Mammary epithelial cell (primary cell): Measurements from ENCODE around the gene MEP1B.

ENCODE experiments used
- EZH2 ChIP-seq: IDR thresholded peaks from 2 replicates; pipeline ENCODE4 v1.6.1; 2012; ENCODE audit warnings: low read length, inconsistent platforms, borderline replicate concordance
- TF ChIP-seq, protein P1 (sequence below), 2 donors: IDR thresholded peaks in 1 of 2; conservative IDR thresholded peaks in 1 of 2; 2 replicates each; pipeline ENCODE4 v1.5.1; 2011 to 2012; ENCODE audit warnings: inconsistent platforms in 2 of 2, low read length in 2 of 2, mild to moderate bottlenecking in 2 of 2, control low read depth in 1 of 2, low read depth in 1 of 2; ENCODE audit not compliant: insufficient read depth in 1 of 2; ENCODE audit errors: extremely low read depth in 1 of 2

DNA sequence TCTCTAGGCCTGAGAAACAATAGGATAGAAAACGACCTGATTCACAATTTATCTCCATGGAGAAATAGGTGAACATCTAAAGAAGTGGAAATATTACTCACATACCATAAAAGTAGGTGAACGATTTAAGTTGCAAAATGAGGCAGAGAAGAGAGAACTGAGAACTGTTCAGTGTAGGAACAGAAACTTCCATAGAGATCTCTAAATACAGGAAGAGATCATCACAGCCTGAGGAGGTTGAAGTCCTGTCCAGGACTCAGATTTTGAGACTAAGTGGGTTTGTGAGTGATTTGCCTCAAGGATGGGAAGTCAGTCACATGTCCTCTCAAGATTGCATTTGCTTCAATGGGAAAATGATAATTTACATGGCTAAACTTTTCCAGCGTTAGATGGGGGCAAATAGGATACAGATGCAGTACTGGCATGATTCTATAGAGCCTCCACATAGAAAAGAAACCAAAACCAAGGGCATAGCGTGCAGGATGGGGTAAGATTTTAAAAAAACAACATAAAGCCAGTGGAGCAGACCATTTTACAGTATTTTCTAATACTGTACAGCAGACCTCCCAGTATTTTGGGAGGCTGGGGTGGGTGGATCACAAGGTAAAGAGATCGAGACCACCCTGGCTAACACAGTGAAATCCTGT lies 68.8 kb downstream of the MEP1B start:
- TF ChIP-seq, protein P1, sequence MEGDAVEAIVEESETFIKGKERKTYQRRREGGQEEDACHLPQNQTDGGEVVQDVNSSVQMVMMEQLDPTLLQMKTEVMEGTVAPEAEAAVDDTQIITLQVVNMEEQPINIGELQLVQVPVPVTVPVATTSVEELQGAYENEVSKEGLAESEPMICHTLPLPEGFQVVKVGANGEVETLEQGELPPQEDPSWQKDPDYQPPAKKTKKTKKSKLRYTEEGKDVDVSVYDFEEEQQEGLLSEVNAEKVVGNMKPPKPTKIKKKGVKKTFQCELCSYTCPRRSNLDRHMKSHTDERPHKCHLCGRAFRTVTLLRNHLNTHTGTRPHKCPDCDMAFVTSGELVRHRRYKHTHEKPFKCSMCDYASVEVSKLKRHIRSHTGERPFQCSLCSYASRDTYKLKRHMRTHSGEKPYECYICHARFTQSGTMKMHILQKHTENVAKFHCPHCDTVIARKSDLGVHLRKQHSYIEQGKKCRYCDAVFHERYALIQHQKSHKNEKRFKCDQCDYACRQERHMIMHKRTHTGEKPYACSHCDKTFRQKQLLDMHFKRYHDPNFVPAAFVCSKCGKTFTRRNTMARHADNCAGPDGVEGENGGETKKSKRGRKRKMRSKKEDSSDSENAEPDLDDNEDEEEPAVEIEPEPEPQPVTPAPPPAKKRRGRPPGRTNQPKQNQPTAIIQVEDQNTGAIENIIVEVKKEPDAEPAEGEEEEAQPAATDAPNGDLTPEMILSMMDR (conservative IDR thresholded peaks at IDR 0.05 in 1 of 2, IDR thresholded peaks at IDR 0.05 in 1 of 2; ENCODE audit: extremely low read depth in 1 of 2, insufficient read depth in 1 of 2, low read depth in 1 of 2, low read length in 2 of 2) = no peak
- TF ChIP-seq EZH2 = no peak
